ENCODE results near the gene FNBP1L. TPM values are rescaled to one million over a fixed set of nuclear protein-coding genes. Genes with fewer than 3 reads are reported as not detected.

Gene FNBP1L
- polyA plus RNA-seq, 1 of the 3 experiments (the other 2 are of a cell fraction): 16.5 TPM

GRCh38 chr1:93598396-93598795, 150.5 kb downstream of the FNBP1L start (continued):
- TF ChIP-seq, protein P1, sequence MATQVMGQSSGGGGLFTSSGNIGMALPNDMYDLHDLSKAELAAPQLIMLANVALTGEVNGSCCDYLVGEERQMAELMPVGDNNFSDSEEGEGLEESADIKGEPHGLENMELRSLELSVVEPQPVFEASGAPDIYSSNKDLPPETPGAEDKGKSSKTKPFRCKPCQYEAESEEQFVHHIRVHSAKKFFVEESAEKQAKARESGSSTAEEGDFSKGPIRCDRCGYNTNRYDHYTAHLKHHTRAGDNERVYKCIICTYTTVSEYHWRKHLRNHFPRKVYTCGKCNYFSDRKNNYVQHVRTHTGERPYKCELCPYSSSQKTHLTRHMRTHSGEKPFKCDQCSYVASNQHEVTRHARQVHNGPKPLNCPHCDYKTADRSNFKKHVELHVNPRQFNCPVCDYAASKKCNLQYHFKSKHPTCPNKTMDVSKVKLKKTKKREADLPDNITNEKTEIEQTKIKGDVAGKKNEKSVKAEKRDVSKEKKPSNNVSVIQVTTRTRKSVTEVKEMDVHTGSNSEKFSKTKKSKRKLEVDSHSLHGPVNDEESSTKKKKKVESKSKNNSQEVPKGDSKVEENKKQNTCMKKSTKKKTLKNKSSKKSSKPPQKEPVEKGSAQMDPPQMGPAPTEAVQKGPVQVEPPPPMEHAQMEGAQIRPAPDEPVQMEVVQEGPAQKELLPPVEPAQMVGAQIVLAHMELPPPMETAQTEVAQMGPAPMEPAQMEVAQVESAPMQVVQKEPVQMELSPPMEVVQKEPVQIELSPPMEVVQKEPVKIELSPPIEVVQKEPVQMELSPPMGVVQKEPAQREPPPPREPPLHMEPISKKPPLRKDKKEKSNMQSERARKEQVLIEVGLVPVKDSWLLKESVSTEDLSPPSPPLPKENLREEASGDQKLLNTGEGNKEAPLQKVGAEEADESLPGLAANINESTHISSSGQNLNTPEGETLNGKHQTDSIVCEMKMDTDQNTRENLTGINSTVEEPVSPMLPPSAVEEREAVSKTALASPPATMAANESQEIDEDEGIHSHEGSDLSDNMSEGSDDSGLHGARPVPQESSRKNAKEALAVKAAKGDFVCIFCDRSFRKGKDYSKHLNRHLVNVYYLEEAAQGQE (IDR thresholded peaks at IDR 0.05; ENCODE audit: low read depth, low read length): no peak
- TF ChIP-seq, protein P2, sequence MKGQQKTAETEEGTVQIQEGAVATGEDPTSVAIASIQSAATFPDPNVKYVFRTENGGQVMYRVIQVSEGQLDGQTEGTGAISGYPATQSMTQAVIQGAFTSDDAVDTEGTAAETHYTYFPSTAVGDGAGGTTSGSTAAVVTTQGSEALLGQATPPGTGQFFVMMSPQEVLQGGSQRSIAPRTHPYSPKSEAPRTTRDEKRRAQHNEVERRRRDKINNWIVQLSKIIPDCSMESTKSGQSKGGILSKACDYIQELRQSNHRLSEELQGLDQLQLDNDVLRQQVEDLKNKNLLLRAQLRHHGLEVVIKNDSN (IDR thresholded peaks at IDR 0.05; ENCODE audit: borderline replicate concordance, low read depth): no peak
- TF ChIP-seq SMC3 (IDR thresholded peaks at IDR 0.05; ENCODE audit: low read depth, low read length): no peak

- Histone ChIP-seq H3K9ac (no peak overlapping the region), H3K4me2 (no peak overlapping the region), H3K79me2 (ENCODE audit: insufficient read depth) (peaks cover 100% of the 10 kb centered on the region), H3F3A (replicated peaks; ENCODE audit: insufficient read depth) (peaks cover 11% of the 10 kb centered on the region), H4K20me1 (ENCODE audit: insufficient read depth) (peaks cover 98% of the 10 kb centered on the region), H3K4me3 (ENCODE audit: low read depth in 2 of 2, low read length in 1 of 2) (no peak overlapping the region), H3K9me3 (no peaks in the 10 kb centered on the region), H3K36me3 (replicated peaks in 1 of 2; ENCODE audit: control insufficient read depth in 1 of 2, insufficient read depth in 2 of 2, low read length in 1 of 2) (peaks cover 0 to 15% of the 10 kb centered on the region in 2 experiments), H2AFZ (ENCODE audit: low read depth) (no peak overlapping the region), H3K27ac (ENCODE audit: low read depth in 2 of 2, low read length in 1 of 2) (peak overlapping the region in 1 of 2 experiments; percentile 89; a peak in 2 of 4 replicates), H3K9me2 (no peaks in the 10 kb centered on the region), H3K27me3 (ENCODE audit: insufficient read depth) (no peaks in the 10 kb centered on the region), H3K4me1 (ENCODE audit: control insufficient read depth in 1 of 2, insufficient read depth in 2 of 2, low read depth in 1 of 2, low read length in 1 of 2) (peaks cover 30 to 70% of the 10 kb centered on the region in 2 experiments)
- no peak for DNase-seq
- POLR2A ChIA-PET: interaction anchor here (1.1 kb wide), 1 partner anchor 9 kb away, joined by 4 read pairs; no protein-coding TSS in a partner anchor
- TF ChIP-seq RFX5 (IDR thresholded peaks at IDR 0.05; ENCODE audit: low read length) (no peak), POLR2AphosphoS5 (IDR thresholded peaks at IDR 0.05; ENCODE audit: low read depth, low read length) (no peak), MEF2A (IDR thresholded peaks at IDR 0.05; ENCODE audit: borderline replicate concordance, low read depth) (no peak), JUND (IDR thresholded peaks at IDR 0.05) (no peak), TEAD4 (IDR thresholded peaks at IDR 0.05; ENCODE audit: borderline replicate concordance, insufficient read depth) (no peak), TCF12 (IDR thresholded peaks at IDR 0.05) (no peak), CTCF (IDR thresholded peaks at IDR 0.05) (no peak), GABPA (IDR thresholded peaks at IDR 0.05; ENCODE audit: low read depth) (no peak), MXI1 (IDR thresholded peaks at IDR 0.05; ENCODE audit: low read depth, low read length) (no peak)
- TF ChIP-seq, protein P1 (IDR thresholded peaks at IDR 0.05; ENCODE audit: low read depth, low read length): no peak
- TF ChIP-seq, protein P3, sequence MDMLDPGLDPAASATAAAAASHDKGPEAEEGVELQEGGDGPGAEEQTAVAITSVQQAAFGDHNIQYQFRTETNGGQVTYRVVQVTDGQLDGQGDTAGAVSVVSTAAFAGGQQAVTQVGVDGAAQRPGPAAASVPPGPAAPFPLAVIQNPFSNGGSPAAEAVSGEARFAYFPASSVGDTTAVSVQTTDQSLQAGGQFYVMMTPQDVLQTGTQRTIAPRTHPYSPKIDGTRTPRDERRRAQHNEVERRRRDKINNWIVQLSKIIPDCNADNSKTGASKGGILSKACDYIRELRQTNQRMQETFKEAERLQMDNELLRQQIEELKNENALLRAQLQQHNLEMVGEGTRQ (IDR thresholded peaks at IDR 0.05; ENCODE audit: borderline replicate concordance, low read depth, low read length): no peak
- CTCF ChIA-PET: interaction anchor here (0.9 to 2.6 kb wide), 7 partner anchors 13 to 245 kb away, joined by 3 to 12 read pairs (median 5); no protein-coding TSS in a partner anchor
- 92% methylated on average over 7 of the region's 7 CpGs for WGBS (ENCODE audit: low lambda C conversion rate)
These were observed 151.0 kb downstream of the FNBP1L start for GRCh38 chr1:93598861-93599439.

Measured in SK-N-SH (cell line).